ENCODE data around the gene LINS1. TPM values are rescaled to one million over a fixed set of nuclear protein-coding genes. Genes with fewer than 3 reads are reported as not detected.

LINS1 gene
- total and polyA plus RNA-seq, 2 donors from 2014 or later, result 8.8 to 20.6 TPM

DNA sequence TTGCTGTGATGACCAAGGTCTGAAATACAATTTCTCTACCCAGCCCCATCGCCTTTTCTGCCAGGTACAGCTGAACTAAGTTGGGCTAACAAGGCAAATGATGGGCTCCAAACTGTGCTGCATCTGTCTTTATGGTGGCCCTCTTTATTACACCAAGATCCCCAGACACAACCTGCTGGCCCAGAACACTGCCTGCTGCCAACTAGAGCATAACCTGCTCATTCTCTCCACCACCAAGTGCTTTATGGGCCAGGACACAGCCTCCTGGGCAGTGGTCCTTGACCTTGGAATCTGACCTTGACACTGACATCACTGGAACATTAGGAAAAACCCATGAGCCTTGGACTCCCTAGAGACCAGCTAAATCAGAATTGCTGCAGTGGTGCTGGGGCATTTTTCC, 3.3 kb downstream of the LINS1 start:
- Histone ChIP-seq H3K36me3 (ENCODE audit: control insufficient read depth in 2 of 3, insufficient read depth in 3 of 3, low read length in 3 of 3) (no peaks in the 10 kb centered on the region), H3K27ac (ENCODE audit: low read depth in 2 of 2, low read length in 2 of 2) (no peak overlapping the region), H3K4me3 (ENCODE audit: low read length in 3 of 3) (no peak overlapping the region), H3K4me1 (ENCODE audit: control insufficient read depth in 2 of 3, insufficient read depth in 2 of 3, low read depth in 1 of 3, low read length in 3 of 3) (peaks cover 0 to 18% (median 10%) of the 10 kb centered on the region in 3 donors), H3K9ac (ENCODE audit: low read length in 3 of 3) (no peak overlapping the region), H3K27me3 (ENCODE audit: control insufficient read depth, insufficient read depth, low read length) (no peaks in the 10 kb centered on the region), H3K9me3 (ENCODE audit: control insufficient read depth in 2 of 3, insufficient read depth in 1 of 3, low read length in 3 of 3) (no peaks in the 10 kb centered on the region)
- DNase-seq (peak in 3 of 5 donors; percentile 13 to 35 (median 24)), FAIRE-seq (no peak)
- intact Hi-C loops (cut with DNase I), result no loop called here
- TF ChIP-seq, protein P1, sequence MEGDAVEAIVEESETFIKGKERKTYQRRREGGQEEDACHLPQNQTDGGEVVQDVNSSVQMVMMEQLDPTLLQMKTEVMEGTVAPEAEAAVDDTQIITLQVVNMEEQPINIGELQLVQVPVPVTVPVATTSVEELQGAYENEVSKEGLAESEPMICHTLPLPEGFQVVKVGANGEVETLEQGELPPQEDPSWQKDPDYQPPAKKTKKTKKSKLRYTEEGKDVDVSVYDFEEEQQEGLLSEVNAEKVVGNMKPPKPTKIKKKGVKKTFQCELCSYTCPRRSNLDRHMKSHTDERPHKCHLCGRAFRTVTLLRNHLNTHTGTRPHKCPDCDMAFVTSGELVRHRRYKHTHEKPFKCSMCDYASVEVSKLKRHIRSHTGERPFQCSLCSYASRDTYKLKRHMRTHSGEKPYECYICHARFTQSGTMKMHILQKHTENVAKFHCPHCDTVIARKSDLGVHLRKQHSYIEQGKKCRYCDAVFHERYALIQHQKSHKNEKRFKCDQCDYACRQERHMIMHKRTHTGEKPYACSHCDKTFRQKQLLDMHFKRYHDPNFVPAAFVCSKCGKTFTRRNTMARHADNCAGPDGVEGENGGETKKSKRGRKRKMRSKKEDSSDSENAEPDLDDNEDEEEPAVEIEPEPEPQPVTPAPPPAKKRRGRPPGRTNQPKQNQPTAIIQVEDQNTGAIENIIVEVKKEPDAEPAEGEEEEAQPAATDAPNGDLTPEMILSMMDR (IDR thresholded peaks at IDR 0.05; ENCODE audit: borderline replicate concordance, extremely low read depth, insufficient read depth), result no peak

DNA sequence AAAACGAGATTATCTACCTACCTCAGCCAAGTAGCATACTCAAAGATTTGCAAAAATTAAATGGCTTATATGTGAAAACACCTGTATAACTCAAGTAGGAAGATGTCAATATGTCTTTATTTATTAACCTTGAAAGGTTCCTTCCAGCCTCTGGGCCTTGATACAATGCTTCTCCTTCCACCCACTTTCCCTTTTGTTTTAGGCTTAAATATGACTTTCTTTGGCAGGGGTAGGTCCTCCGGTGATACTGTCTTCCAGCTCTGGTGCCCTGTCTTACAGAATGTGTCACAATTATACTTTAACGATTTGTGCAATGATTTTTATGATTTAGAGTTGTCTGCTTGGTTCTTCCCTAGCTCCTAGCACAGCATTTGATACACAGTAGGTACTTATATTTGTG, 4.1 kb downstream of the LINS1 start:
- intact Hi-C loops (cut with DNase I), result no loop called here
- Histone ChIP-seq H3K27me3 (ENCODE audit: control insufficient read depth, insufficient read depth, low read length) (no peaks in the 10 kb centered on the region), H3K9ac (ENCODE audit: low read length in 3 of 3) (no peak overlapping the region), H3K27ac (ENCODE audit: low read depth in 2 of 2, low read length in 2 of 2) (no peak overlapping the region), H3K9me3 (ENCODE audit: control insufficient read depth in 2 of 3, insufficient read depth in 1 of 3, low read length in 3 of 3) (no peaks in the 10 kb centered on the region), H3K4me3 (ENCODE audit: low read length in 3 of 3) (no peak overlapping the region), H3K36me3 (ENCODE audit: control insufficient read depth in 2 of 3, insufficient read depth in 3 of 3, low read length in 3 of 3) (no peaks in the 10 kb centered on the region), H3K4me1 (ENCODE audit: control insufficient read depth in 2 of 3, insufficient read depth in 2 of 3, low read depth in 1 of 3, low read length in 3 of 3) (peaks cover 0 to 13% (median 8%) of the 10 kb centered on the region in 3 donors)
- TF ChIP-seq, protein P1 (IDR thresholded peaks at IDR 0.05; ENCODE audit: borderline replicate concordance, extremely low read depth, insufficient read depth), result no peak
- no peak for FAIRE-seq
- DNase-seq, result no peak

DNA sequence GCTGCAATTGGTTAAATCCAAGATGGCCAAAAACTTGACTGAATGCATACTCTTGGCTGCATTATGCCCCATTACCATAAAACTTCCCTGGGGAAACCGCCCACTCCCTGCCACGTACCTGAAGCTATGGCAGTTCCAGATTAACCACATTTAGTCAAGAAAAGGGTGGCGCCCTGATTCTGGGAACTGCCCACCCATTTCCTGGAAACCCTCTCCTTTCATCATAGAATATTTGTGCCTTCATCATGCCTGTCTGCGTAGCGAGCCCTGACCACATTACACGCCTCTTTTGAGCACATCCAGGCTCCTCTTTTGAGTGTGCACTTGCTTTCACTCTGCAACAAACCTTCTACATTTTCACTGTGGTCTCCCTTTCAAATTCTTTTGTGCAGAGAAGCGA, 5.2 kb downstream of the LINS1 start:
- no peaks in the 10 kb centered on the region for H3K9me3 ChIP-seq (ENCODE audit: control insufficient read depth in 2 of 3, insufficient read depth in 1 of 3, low read length in 3 of 3)
- H3K27ac ChIP-seq (ENCODE audit: low read depth in 2 of 2, low read length in 2 of 2), result no peak overlapping the region
- FAIRE-seq, result no peak
- H3K4me3 ChIP-seq (ENCODE audit: low read length in 3 of 3), result no peak overlapping the region
- peak in 1 of 5 donors; percentile 68 for DNase-seq
- no peak overlapping the region for H3K9ac ChIP-seq (ENCODE audit: low read length in 3 of 3)
- intact Hi-C loops (cut with DNase I), result no loop called here
- TF ChIP-seq, protein P1 (IDR thresholded peaks at IDR 0.05; ENCODE audit: borderline replicate concordance, extremely low read depth, insufficient read depth), result no peak
- no peaks in the 10 kb centered on the region for H3K27me3 ChIP-seq (ENCODE audit: control insufficient read depth, insufficient read depth, low read length)
- H3K4me1 ChIP-seq (ENCODE audit: control insufficient read depth in 2 of 3, insufficient read depth in 2 of 3, low read depth in 1 of 3, low read length in 3 of 3), result peaks cover 0 to 13% (median 8%) of the 10 kb centered on the region in 3 donors
- no peaks in the 10 kb centered on the region for H3K36me3 ChIP-seq (ENCODE audit: control insufficient read depth in 2 of 3, insufficient read depth in 3 of 3, low read length in 3 of 3)

DNA sequence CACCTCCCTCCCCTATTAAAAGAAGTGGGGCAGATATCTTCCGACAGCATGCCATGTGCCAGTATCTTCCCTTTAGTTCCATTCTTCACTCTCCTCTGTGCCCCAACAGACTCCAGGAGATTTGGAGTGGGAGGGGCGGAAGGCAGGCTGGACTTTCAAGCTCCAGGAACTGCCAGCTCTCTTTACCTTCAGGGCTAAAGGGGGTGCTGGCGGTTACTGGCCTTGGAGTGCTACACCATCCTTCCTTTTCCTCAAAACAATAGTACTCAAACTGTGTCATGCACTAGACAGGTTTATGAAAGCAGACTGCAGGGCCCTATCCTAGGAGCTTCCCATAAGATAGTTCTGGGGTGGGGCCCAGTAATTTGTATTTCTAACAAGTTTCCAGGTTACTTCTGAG, 6.0 kb downstream of the LINS1 start:
- no peak for FAIRE-seq
- Histone ChIP-seq H3K9ac (ENCODE audit: low read length in 3 of 3) (no peak overlapping the region), H3K27ac (ENCODE audit: low read depth in 2 of 2, low read length in 2 of 2) (no peak overlapping the region)

More for the DNA sequence above, 6.0 kb downstream of the LINS1 start:
- Histone ChIP-seq H3K36me3 (ENCODE audit: control insufficient read depth in 2 of 3, insufficient read depth in 3 of 3, low read length in 3 of 3) (no peaks in the 10 kb centered on the region), H3K27me3 (ENCODE audit: control insufficient read depth, insufficient read depth, low read length) (no peaks in the 10 kb centered on the region), H3K4me1 (ENCODE audit: control insufficient read depth in 2 of 3, insufficient read depth in 2 of 3, low read depth in 1 of 3, low read length in 3 of 3) (peaks cover 0 to 13% (median 8%) of the 10 kb centered on the region in 3 donors), H3K9me3 (ENCODE audit: control insufficient read depth in 2 of 3, insufficient read depth in 1 of 3, low read length in 3 of 3) (no peaks in the 10 kb centered on the region), H3K4me3 (ENCODE audit: low read length in 3 of 3) (no peak overlapping the region)
- intact Hi-C loops (cut with DNase I), result no loop called here
- TF ChIP-seq, protein P1 (IDR thresholded peaks at IDR 0.05; ENCODE audit: borderline replicate concordance, extremely low read depth, insufficient read depth), result no peak
- no peak for DNase-seq

Data from kidney (tissue), 14 donors.